ENCODE results near the gene ADIG. TPM values are rescaled to one million over a fixed set of nuclear protein-coding genes. Genes with fewer than 3 reads are reported as not detected.
"Not testable (repeated sequence)": the region's sequence is repeated elsewhere in the genome, so short reads cannot be mapped to it uniquely, and the experiment has no call there.

Gene ADIG
- total and polyA plus RNA-seq, 2 donors (not counting 1 experiment from before 2014, with no cell fraction given): not detected

DNA sequence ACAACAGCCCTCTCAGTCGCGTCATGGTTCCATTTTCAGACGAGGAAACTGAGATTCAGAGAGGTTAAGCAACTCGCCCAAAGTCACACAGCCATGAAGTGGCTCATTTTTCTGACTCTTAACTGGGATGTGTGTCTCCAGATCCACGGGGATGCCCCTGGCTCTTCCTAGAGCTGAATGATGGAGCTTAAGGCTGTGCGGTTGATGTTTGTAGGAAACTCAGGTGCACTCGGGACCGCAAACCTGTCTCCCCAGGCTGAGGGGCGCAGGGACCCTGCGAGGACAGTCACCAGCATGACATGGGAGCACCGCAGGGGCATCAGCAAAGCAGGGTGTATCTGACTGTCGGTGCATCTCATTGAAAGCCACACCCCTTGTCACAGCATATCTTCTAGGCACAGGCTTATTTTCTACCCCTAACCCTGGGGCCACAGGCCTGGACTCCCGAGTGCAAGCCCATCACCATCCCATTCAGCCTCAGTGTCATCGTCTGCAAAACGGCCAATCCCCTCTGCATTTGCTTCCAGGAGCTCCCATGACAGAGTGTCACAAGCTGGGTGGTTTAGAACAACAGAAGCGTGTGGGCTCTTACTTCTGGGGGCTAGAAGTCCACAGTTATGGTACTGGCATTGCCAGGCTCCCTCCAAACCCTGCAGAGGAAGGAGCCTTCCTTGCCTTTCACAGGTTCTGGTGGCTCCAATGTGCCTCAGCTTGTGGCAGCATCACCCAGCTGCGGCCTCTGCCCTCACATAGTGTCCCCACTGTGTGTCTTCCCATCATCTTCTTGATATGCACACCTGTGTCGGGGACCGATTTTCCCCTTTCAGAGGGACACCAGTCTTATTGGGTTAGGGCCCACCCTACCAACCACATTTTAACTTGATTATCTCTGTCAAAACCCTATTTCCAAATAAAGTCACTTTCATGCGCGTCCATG lies 10.7 kb downstream of the ADIG start:
- Histone ChIP-seq H3K4me3 (replicated peaks in 1 of 4; ENCODE audit: control extremely low read depth in 1 of 4, insufficient read depth in 1 of 4, low read depth in 3 of 4, low read length in 4 of 4) (no peak overlapping the region), H3K36me3 (ENCODE audit: control insufficient read depth, insufficient read depth, low read length) (no peaks in the 10 kb centered on the region), H3K27ac (ENCODE audit: insufficient read depth, low read length) (no peak overlapping the region), H2AFZ (ENCODE audit: low read length) (no peak overlapping the region), H3K27me3 (ENCODE audit: control insufficient read depth, insufficient read depth, low read length) (peaks cover 2% of the 10 kb centered on the region), H3K9ac (ENCODE audit: insufficient read depth, low read length) (no peak overlapping the region), H3K4me1 (ENCODE audit: control insufficient read depth, extremely low read depth, insufficient read depth, low read length) (no peaks in the 10 kb centered on the region), H3K9me3 (ENCODE audit: control insufficient read depth, insufficient read depth, low read depth, low read length) (no peaks in the 10 kb centered on the region), H4K20me1 (ENCODE audit: control insufficient read depth, extremely low read depth, insufficient read depth, low read length) (no peaks in the 10 kb centered on the region), H3K4me2 (ENCODE audit: extremely low read depth, insufficient read depth, low read length) (no peak overlapping the region), H3K79me2 (ENCODE audit: control insufficient read depth, insufficient read depth, low read length) (no peaks in the 10 kb centered on the region)
- no peak for DNase-seq (ENCODE audit: low read depth in 2 of 2)
- TF ChIP-seq, protein P1, sequence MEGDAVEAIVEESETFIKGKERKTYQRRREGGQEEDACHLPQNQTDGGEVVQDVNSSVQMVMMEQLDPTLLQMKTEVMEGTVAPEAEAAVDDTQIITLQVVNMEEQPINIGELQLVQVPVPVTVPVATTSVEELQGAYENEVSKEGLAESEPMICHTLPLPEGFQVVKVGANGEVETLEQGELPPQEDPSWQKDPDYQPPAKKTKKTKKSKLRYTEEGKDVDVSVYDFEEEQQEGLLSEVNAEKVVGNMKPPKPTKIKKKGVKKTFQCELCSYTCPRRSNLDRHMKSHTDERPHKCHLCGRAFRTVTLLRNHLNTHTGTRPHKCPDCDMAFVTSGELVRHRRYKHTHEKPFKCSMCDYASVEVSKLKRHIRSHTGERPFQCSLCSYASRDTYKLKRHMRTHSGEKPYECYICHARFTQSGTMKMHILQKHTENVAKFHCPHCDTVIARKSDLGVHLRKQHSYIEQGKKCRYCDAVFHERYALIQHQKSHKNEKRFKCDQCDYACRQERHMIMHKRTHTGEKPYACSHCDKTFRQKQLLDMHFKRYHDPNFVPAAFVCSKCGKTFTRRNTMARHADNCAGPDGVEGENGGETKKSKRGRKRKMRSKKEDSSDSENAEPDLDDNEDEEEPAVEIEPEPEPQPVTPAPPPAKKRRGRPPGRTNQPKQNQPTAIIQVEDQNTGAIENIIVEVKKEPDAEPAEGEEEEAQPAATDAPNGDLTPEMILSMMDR (conservative IDR thresholded peaks at IDR 0.05 in 1 of 2, IDR thresholded peaks at IDR 0.05 in 1 of 2; ENCODE audit: low read depth in 1 of 2, low read length in 2 of 2): no peak
- no peak for TF ChIP-seq EZH2 (IDR thresholded peaks at IDR 0.05; ENCODE audit: low read length, missing control alignments)

DNA sequence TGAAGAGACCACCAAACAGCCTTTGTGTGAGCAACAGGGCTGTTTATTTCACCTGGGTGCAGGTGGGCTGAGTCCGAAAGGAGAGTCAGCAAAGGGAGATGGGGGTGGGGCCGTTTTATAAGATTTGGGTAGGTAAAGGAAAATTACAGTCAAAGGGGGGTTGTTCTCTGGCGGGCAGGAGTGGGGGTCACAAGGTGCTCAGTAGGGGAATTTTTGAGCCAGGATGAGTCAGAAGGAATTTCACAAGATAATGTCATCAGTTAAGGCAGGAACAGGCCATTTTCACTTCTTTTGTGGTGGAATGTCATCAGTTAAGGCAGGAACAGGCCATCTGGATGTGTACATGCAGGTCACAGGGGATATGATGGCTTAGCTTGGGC lies 11.4 kb downstream of the ADIG start:
- not testable (repeated sequence) for H2AFZ ChIP-seq (ENCODE audit: low read length); H3K9me3 ChIP-seq (ENCODE audit: control insufficient read depth, insufficient read depth, low read depth, low read length); H3K36me3 ChIP-seq (ENCODE audit: control insufficient read depth, insufficient read depth, low read length); H3K9ac ChIP-seq (ENCODE audit: insufficient read depth, low read length); H3K27me3 ChIP-seq (ENCODE audit: control insufficient read depth, insufficient read depth, low read length); H3K4me2 ChIP-seq (ENCODE audit: extremely low read depth, insufficient read depth, low read length); H3K79me2 ChIP-seq (ENCODE audit: control insufficient read depth, insufficient read depth, low read length); H3K27ac ChIP-seq (ENCODE audit: insufficient read depth, low read length); H3K4me3 ChIP-seq (replicated peaks in 1 of 4; ENCODE audit: control extremely low read depth in 1 of 4, insufficient read depth in 1 of 4, low read depth in 3 of 4, low read length in 4 of 4); DNase-seq (ENCODE audit: low read depth in 2 of 2); H3K4me1 ChIP-seq (ENCODE audit: control insufficient read depth, extremely low read depth, insufficient read depth, low read length); H4K20me1 ChIP-seq (ENCODE audit: control insufficient read depth, extremely low read depth, insufficient read depth, low read length)

DNA sequence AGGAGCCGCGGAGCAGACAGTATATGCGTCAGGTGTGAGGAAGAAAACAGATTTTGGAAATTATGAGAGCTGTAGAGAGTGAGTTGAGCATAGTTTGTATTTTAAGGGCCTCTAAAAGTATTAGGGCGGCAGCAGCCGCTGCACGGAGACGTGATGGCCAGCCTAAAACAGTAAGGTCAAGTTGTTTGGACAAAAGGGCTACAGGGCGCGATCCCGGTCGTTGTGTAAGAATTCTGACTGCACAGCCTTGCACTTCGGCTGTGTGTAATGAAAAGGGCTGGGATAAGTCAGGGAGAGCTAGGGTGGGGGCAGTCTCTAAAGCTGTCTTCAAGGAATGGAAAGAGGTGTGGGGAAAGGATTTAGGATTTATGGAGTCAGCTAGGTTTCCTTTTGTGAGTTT lies 13.3 kb downstream of the ADIG start:
- H3K9me3 ChIP-seq (ENCODE audit: control insufficient read depth, insufficient read depth, low read depth, low read length); H3K4me1 ChIP-seq (ENCODE audit: control insufficient read depth, extremely low read depth, insufficient read depth, low read length); DNase-seq (ENCODE audit: low read depth in 2 of 2); H3K79me2 ChIP-seq (ENCODE audit: control insufficient read depth, insufficient read depth, low read length); H3K36me3 ChIP-seq (ENCODE audit: control insufficient read depth, insufficient read depth, low read length); H3K27me3 ChIP-seq (ENCODE audit: control insufficient read depth, insufficient read depth, low read length); H3K4me3 ChIP-seq (replicated peaks in 1 of 4; ENCODE audit: control extremely low read depth in 1 of 4, insufficient read depth in 1 of 4, low read depth in 3 of 4, low read length in 4 of 4); H3K4me2 ChIP-seq (ENCODE audit: extremely low read depth, insufficient read depth, low read length); H2AFZ ChIP-seq (ENCODE audit: low read length); H4K20me1 ChIP-seq (ENCODE audit: control insufficient read depth, extremely low read depth, insufficient read depth, low read length); H3K9ac ChIP-seq (ENCODE audit: insufficient read depth, low read length); H3K27ac ChIP-seq (ENCODE audit: insufficient read depth, low read length): not testable (repeated sequence)

GRCh38 chr20:38595886-38596285 lies 14.9 kb downstream of the ADIG start:
- not testable (repeated sequence) for H3K4me3 ChIP-seq (replicated peaks in 1 of 4; ENCODE audit: control extremely low read depth in 1 of 4, insufficient read depth in 1 of 4, low read depth in 3 of 4, low read length in 4 of 4); DNase-seq (ENCODE audit: low read depth in 2 of 2); H3K36me3 ChIP-seq (ENCODE audit: control insufficient read depth, insufficient read depth, low read length)

More at GRCh38 chr20:38595886-38596285, 14.9 kb downstream of the ADIG start:
- H3K4me2 ChIP-seq (ENCODE audit: extremely low read depth, insufficient read depth, low read length); H3K27ac ChIP-seq (ENCODE audit: insufficient read depth, low read length); H3K9ac ChIP-seq (ENCODE audit: insufficient read depth, low read length); H2AFZ ChIP-seq (ENCODE audit: low read length); H3K4me1 ChIP-seq (ENCODE audit: control insufficient read depth, extremely low read depth, insufficient read depth, low read length); H4K20me1 ChIP-seq (ENCODE audit: control insufficient read depth, extremely low read depth, insufficient read depth, low read length); H3K79me2 ChIP-seq (ENCODE audit: control insufficient read depth, insufficient read depth, low read length); H3K9me3 ChIP-seq (ENCODE audit: control insufficient read depth, insufficient read depth, low read depth, low read length): not testable (repeated sequence)
- peaks cover 10% of the 10 kb centered on the region for H3K27me3 ChIP-seq (ENCODE audit: control insufficient read depth, insufficient read depth, low read length)

Data from fibroblast of lung (primary cell).